ENCODE measurements around the gene TBC1D5. TPM values are rescaled to one million over a fixed set of nuclear protein-coding genes. Genes with fewer than 3 reads are reported as not detected.

Gene TBC1D5
- total and polyA plus RNA-seq, 12 donors = 6.4 to 108 (median 70.7) TPM

- Histone ChIP-seq H3K4me3 (no peak overlapping the region), H3K9me3 (replicated peaks in 1 of 3) (no peaks in the 10 kb centered on the region), H3K27ac (no peak overlapping the region), H3K4me1 (replicated peaks in 1 of 2) (no peaks in the 10 kb centered on the region), H3K36me3 (replicated peaks in 1 of 2) (no peaks in the 10 kb centered on the region), H3K27me3 (no peaks in the 10 kb centered on the region)
- intact Hi-C loops (cut with DNase I) = no loop called here
- no peak for DNase-seq
- TF ChIP-seq CTCF (IDR thresholded peaks at IDR 0.05) (no peak), POLR2A (IDR thresholded peaks at IDR 0.05) (no peak)
- 96 to 99% (median 97%) methylated on average over 4 of the region's 4 CpGs for WGBS, 4 donors
These were observed 299.3 kb downstream of the TBC1D5 start for GRCh38 chr3:17443142-17443541.

- DNase-seq = no peak
- Histone ChIP-seq H3K4me1 (replicated peaks in 1 of 2) (no peaks in the 10 kb centered on the region), H3K27ac (no peak overlapping the region), H3K36me3 (replicated peaks in 1 of 2) (no peaks in the 10 kb centered on the region), H3K9me3 (replicated peaks in 1 of 3) (no peaks in the 10 kb centered on the region), H3K27me3 (no peaks in the 10 kb centered on the region), H3K4me3 (no peak overlapping the region)
- 86 to 91% (median 88%) methylated on average over 3 of the region's 3 CpGs for WGBS, 4 donors
- intact Hi-C loops (cut with DNase I) = no loop called here
- TF ChIP-seq POLR2A (IDR thresholded peaks at IDR 0.05) (no peak), CTCF (IDR thresholded peaks at IDR 0.05) (no peak)
These were observed 299.9 kb downstream of the TBC1D5 start for GRCh38 chr3:17442332-17443049.

- DNase-seq = no peak
- 94 to 98% (median 96%) methylated on average over 4 of the region's 4 CpGs for WGBS, 4 donors
- no peak overlapping the region for H3K4me3 ChIP-seq
- no peaks in the 10 kb centered on the region for H3K9me3 ChIP-seq (replicated peaks in 1 of 3)
- H3K4me1 ChIP-seq (replicated peaks in 1 of 2) = no peaks in the 10 kb centered on the region
- no peaks in the 10 kb centered on the region for H3K36me3 ChIP-seq (replicated peaks in 1 of 2)
- H3K27me3 ChIP-seq = no peaks in the 10 kb centered on the region
- TF ChIP-seq POLR2A (IDR thresholded peaks at IDR 0.05) (no peak), CTCF (IDR thresholded peaks at IDR 0.05) (no peak)
- intact Hi-C loops (cut with DNase I) = loop anchor here in 1 of 2 donors (10.0 kb wide), 1 partner anchor 411 kb away; no protein-coding TSS in a partner anchor
- no peak overlapping the region for H3K27ac ChIP-seq
These were observed 308.6 kb downstream of the TBC1D5 start for GRCh38 chr3:17433876-17434275.

- H3K36me3 ChIP-seq (replicated peaks in 1 of 2) = no peaks in the 10 kb centered on the region
- H3K9me3 ChIP-seq (replicated peaks in 1 of 3) = no peaks in the 10 kb centered on the region
- no peak overlapping the region for H3K27ac ChIP-seq
- intact Hi-C loops (cut with DNase I) = loop anchor here in 1 of 2 donors (10.0 kb wide), 1 partner anchor 413 kb away; no protein-coding TSS in a partner anchor
- H3K27me3 ChIP-seq = no peaks in the 10 kb centered on the region
- H3K4me1 ChIP-seq (replicated peaks in 1 of 2) = no peaks in the 10 kb centered on the region
- no peak overlapping the region for H3K4me3 ChIP-seq
- TF ChIP-seq POLR2A (IDR thresholded peaks at IDR 0.05) = no peak
- TF ChIP-seq CTCF (IDR thresholded peaks at IDR 0.05) = no peak
- no peak for DNase-seq
These were observed 310.2 kb downstream of the TBC1D5 start for GRCh38 chr3:17432236-17432635.
